GM12864 (cell line): ENCODE data around the gene CDH12.
"Not testable (repeated sequence)": the region's sequence is repeated elsewhere in the genome, so short reads cannot be mapped to it uniquely, and the experiment has no call there.

Experiments used
- DNase-seq: peaks from one replicate; pipeline ENCODE4 v3.0.0-alpha.2; 2011; ENCODE audit warnings: low read depth
- H3K4me3 ChIP-seq: 2 replicates; pipeline ENCODE4 v1.5.1; 2011; ENCODE audit warnings: mild to moderate bottlenecking, low read depth, low read length, control low read depth
- CTCF ChIP-seq: IDR thresholded peaks from 2 replicates; pipeline ENCODE4 v1.5.1; 2011; ENCODE audit warnings: low read depth, mild to moderate bottlenecking, moderate library complexity, low read length, control low read depth, inconsistent platforms; ENCODE audit errors: missing control alignments

The CDH12 gene

DNA sequence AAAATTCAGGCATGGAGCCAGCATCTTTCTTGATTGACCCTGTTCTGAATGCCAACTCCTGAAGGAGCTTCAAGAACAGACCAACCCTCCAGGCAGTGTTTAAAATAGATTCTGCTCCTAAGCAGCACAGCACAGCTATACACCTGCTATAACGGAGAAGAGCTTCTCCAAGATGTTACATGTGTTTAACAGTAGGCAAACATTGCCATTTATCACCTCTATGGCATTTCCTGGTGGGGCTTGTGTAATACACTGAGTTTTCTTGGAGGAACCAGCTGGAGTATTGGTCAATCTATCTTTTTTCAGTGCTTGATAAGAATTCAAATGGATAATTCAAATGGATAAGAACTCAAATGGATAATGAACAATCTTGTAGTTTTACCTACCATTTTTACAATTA lies 615.1 kb downstream of the CDH12 start:
- H3K4me3 ChIP-seq = no peak overlapping the region
- no peak for TF ChIP-seq CTCF
- no peak for DNase-seq

- no peak for TF ChIP-seq CTCF
- no peak for DNase-seq
- H3K4me3 ChIP-seq = no peak overlapping the region
Measured at GRCh38 chr5:22226423-22226822, 626.7 kb downstream of the CDH12 start.

- DNase-seq = no peak
- no peak for TF ChIP-seq CTCF
Measured at GRCh38 chr5:22223079-22223478, 630.1 kb downstream of the CDH12 start.

GRCh38 chr5:22213703-22214495 lies 639.2 kb downstream of the CDH12 start:
- not testable (repeated sequence) for DNase-seq, H3K4me3 ChIP-seq

More at GRCh38 chr5:22223079-22223478, 630.1 kb downstream of the CDH12 start:
- H3K4me3 ChIP-seq = no peak overlapping the region

- not testable (repeated sequence) for H3K4me3 ChIP-seq, DNase-seq
Measured at GRCh38 chr5:22212254-22212991, 640.7 kb downstream of the CDH12 start.

DNA sequence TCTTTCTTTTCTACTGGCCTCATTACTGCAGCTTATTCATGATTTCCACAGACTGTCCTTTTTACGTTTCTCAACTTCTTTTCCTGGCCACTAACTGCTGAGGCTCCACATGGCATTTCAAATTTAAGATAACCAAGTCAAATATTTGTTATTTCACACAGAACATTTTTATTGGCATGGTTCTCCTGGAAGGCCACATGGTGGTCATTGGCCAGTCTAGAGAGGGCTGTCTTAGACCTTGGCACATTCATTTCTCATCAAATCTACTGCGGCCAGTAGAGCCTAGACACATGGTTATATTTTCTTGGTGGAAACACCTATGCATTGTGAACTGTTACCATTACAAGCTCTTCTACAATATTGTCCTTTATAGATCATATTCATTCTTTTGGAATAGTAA lies 644.7 kb downstream of the CDH12 start:
- not testable (repeated sequence) for DNase-seq, H3K4me3 ChIP-seq

DNA sequence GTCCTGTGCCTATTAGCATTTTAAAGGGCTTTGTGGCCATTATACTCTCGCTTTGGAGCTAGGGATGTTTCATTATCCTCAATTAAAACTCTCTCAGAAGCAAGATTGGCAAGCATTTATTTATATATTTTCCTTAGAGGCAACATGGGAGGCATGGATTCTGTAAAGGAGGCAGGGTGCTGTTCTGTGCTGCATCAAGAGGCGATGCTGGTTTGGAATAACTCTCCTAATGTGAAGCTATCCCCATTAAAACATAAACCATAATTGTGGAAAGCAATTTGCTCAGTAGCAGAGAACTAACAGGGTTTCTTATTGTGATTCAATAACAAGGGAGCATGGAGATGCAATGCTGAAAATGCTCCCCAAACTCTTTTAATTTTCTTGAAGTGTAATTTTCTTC lies 664.5 kb downstream of the CDH12 start:
- not testable (repeated sequence) for H3K4me3 ChIP-seq, DNase-seq

DNA sequence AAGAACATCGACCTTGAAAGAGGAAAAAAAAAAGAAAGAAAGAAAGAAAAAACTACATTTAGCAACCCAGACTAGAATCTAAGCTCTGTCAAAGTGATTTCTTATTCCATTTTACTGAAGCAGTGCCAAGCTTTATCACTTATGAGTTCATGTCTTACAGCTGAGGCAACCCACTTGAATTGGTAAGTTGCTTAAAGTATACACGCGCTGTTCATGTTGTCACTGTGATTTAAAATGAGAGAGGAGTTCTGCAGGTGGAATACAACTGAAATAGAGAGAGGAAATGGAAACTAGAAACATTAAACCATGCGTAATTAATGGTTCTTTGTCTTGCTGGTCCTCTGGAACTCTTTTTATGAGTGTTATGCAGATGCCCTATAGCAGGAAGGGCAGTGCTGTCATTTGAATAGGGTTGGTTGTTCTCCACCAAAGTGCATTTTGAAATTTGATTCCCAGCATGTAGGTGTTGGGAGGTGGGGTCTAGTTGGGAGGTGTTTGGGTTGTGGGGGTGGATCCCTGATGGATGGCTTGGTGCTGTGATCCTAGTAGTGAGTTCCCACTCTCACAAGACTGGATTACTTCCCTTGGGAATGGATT lies 665.4 kb downstream of the CDH12 start:
- H3K4me3 ChIP-seq, DNase-seq: not testable (repeated sequence)

GRCh38 chr5:22169226-22169625 lies 683.9 kb downstream of the CDH12 start:
- not testable (repeated sequence) for H3K4me3 ChIP-seq, DNase-seq

- DNase-seq, H3K4me3 ChIP-seq: not testable (repeated sequence)
Measured at GRCh38 chr5:22168704-22169103, 684.4 kb downstream of the CDH12 start.

- not testable (repeated sequence) for H3K4me3 ChIP-seq, DNase-seq
Measured at GRCh38 chr5:22165931-22166330, 687.2 kb downstream of the CDH12 start.

DNA sequence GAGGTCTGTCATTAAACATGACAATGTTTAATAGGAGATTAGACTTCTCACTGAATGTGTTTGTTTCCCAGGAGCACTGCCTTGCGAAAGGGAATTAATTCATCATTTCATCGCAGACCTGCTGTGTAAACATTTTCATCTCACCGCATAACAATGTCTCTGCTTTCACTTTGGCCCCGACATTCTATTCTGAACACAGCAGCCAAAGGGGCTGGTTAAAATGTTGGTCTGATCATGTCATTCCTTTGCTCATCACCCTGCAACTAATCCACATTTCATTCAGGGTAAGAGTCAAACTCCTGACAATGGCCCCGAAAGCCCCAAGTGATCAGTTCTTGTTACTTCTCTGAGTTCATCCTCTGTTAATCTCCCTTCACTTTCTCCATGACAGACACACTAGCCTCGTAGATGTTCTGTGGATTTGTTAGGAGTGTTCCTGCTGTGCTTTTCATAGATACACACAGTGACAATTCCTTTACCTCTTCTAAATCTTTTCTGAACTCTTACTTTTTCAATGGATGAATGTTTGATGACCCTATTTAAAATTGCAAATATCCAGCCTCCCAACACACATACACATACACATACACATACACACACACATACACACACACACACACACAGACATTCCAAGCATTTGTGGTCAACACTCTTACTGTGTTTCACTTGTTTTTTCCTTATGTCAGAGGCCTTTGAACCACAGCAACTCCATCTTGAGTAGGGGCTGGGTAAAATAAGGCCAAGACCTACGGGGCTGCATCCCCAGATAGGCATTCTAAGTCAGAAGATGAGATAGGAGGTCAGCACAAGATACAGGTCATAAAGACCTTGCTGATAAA lies 688.0 kb downstream of the CDH12 start:
- DNase-seq, H3K4me3 ChIP-seq: not testable (repeated sequence)

DNA sequence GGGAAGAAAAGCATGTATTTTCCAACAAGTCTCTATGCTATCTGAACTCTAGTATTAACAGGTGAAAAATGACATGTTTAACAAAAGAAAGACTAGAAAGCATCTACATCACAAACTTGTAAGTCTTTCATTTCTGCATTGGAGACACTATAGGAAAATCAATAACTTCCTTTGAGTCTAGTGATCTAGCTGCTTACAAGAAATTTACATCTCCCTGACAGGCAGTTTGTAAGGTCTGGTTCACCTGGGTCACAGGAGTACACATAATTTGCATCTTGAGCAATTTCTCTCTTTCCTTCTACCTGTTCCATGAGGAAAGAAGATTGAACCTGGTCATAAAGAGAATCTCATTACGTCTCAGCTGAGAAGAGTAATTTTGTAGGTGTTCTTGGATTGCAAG lies 696.2 kb downstream of the CDH12 start:
- DNase-seq, H3K4me3 ChIP-seq: not testable (repeated sequence)

DNA sequence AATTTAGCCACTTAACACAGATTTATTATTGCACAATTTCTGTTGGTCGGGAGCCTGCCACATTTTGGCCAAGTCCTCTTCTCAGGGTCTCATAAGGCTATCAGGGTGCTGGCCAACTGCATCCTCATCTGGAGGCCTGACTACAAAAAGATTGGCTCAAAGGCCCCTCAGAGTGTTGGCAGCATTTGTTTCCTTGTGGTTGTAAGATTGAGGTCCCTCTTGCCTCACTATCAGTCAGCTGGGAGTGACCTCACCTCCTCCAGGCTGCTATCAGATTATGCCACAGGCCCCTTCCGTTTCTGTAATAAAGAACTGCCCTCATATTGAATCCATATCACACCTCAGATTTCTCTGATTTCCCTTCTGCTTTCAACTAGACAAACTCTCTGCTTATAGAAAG lies 698.4 kb downstream of the CDH12 start:
- not testable (repeated sequence) for H3K4me3 ChIP-seq, DNase-seq

GRCh38 chr5:22151801-22152200 lies 701.3 kb downstream of the CDH12 start:
- not testable (repeated sequence) for DNase-seq, H3K4me3 ChIP-seq
